BLaER1 (cell line): ENCODE data around the gene ZFP1.

Experiments
- H3K27ac ChIP-seq: shearing (Covaris generic); formaldehyde crosslinking; 2 replicates; pipeline ENCODE4 v1.8.1; 2022
- H3K27me3 ChIP-seq: shearing (Covaris generic); formaldehyde crosslinking; 2 replicates; pipeline ENCODE4 v1.8.1; 2022
- H3K36me3 ChIP-seq: shearing (Covaris generic); formaldehyde crosslinking; 2 replicates; pipeline ENCODE4 v1.8.1; 2022
- H3K4me1 ChIP-seq: shearing (Covaris generic); formaldehyde crosslinking; 2 replicates; pipeline ENCODE4 v1.8.1; 2022
- H3K4me2 ChIP-seq: shearing (Covaris generic); formaldehyde crosslinking; 2 replicates; pipeline ENCODE4 v1.8.1; 2022
- H3K4me3 ChIP-seq: shearing (Covaris generic); formaldehyde crosslinking; 2 replicates; pipeline ENCODE4 v1.8.1; 2022
- H3K9ac ChIP-seq: shearing (Covaris generic); formaldehyde crosslinking; 2 replicates; pipeline ENCODE4 v1.8.1; 2022
- H3K9me3 ChIP-seq: shearing (Covaris generic); formaldehyde crosslinking; 2 replicates; pipeline ENCODE4 v1.8.1; 2022
- H4K20me1 ChIP-seq: shearing (Covaris generic); formaldehyde crosslinking; 2 replicates; pipeline ENCODE4 v1.8.1; 2022
- Cebpa-rat ChIP-seq: shearing (Covaris generic); IDR thresholded peaks from 2 replicates; pipeline ENCODE4 v1.8.1; 2022

The ZFP1 gene

DNA sequence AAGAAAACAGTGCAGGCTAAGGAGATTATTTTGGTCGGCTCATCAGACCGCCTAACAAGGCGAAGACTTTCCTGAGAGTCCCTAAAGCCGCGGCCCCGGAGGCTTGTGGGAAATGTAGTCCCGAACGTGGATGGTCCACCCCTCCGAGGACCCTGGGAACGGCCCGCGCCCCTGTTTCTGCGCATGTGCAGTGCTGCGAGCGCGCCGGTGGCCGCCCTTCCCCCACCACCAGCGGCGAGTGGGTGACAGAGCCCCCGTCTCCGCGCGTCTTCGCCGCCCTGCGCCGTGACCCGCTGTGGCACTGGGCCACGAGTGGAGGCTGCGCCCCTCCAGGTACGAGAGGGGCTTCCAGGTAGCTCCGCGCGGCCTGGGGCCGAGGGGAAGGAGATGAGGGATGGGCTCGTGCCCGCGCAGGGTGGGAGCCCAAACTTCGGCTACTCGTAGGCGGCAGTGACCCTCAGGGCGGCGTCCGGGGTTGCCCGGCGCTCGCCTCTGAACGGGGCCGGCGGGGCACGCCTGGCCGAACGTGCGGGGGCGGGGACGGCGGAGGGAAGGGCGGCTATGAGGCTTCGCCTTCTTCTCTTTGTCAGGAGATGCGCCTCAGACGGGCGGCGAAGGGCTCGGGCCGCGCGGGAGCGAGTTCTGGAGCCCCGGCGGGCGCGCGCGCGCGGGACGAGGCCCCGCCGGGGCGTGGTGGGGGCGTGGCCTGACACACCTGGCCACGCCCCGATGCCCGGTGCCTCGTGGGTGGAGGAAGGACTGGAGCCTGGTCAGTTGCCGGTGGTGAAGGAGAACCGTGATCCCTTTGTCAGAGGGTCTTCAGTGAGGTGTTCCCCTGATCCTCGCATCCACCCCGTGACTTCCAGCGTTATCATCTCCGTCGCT is at the start of gene ZFP1:
ZFP1 (plus strand) TSS at position 214 of the 885 bp plus-strand sequence. CDS start 4,428 bp downstream, outside the sequence.
- H4K20me1 ChIP-seq, result no peaks in the 10 kb centered on the region
- peak within 1 kb of the TSS; percentile 81 for H3K4me2 ChIP-seq
- no peaks in the 10 kb centered on the region for H3K27me3 ChIP-seq
- no peak for TF ChIP-seq Cebpa-rat
- H3K4me1 ChIP-seq, result peaks cover 13% of the 10 kb centered on the region
- H3K9ac ChIP-seq, result peak within 1 kb of the TSS; percentile 96
- H3K4me3 ChIP-seq, result peak within 1 kb of the TSS; percentile 92
- peaks cover 56% of the 10 kb centered on the region for H3K9me3 ChIP-seq
- peaks cover 26% of the 10 kb centered on the region for H3K36me3 ChIP-seq
- peak within 1 kb of the TSS; percentile 96 for H3K27ac ChIP-seq

DNA sequence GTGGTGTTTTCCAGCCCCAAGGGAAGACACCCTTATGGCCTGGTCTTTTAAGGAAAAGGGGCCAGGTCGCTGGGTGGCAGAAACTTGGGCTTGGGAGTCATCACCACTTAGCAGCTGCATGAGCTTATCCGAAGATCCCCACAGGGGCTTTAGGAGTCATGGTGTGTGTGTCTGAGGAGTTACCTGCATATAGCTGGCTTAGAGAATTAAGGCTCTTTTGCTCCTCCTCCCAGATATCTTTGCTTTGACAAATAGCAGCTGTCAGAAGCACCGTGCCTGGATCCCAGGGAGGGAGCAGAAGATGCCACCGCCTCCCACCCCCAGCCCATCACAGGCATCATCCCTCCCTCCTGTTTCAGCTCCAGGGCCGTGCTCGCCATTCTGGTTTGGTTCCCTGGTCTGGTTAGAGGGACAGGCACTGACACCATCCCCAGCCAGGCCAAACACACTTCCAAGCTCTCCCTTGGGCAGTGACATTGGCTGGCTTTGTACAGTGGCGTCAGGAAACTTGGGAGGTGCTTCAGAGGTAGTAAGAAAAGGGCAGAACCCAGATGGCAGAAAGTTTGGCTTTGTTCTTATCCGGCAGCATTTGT is 49.2 kb upstream of the ZFP1 start:
- Histone ChIP-seq H3K27ac (peak overlapping the region; percentile 88), H3K4me2 (peak overlapping the region; percentile 89), H3K27me3 (no peaks in the 10 kb centered on the region), H3K36me3 (peaks cover 58% of the 10 kb centered on the region), H3K9ac (peak overlapping the region; percentile 57), H3K4me1 (peaks cover 100% of the 10 kb centered on the region), H4K20me1 (peaks cover 96% of the 10 kb centered on the region), H3K9me3 (no peaks in the 10 kb centered on the region), H3K4me3 (peak overlapping the region; percentile 41)
- TF ChIP-seq Cebpa-rat, result no peak

DNA sequence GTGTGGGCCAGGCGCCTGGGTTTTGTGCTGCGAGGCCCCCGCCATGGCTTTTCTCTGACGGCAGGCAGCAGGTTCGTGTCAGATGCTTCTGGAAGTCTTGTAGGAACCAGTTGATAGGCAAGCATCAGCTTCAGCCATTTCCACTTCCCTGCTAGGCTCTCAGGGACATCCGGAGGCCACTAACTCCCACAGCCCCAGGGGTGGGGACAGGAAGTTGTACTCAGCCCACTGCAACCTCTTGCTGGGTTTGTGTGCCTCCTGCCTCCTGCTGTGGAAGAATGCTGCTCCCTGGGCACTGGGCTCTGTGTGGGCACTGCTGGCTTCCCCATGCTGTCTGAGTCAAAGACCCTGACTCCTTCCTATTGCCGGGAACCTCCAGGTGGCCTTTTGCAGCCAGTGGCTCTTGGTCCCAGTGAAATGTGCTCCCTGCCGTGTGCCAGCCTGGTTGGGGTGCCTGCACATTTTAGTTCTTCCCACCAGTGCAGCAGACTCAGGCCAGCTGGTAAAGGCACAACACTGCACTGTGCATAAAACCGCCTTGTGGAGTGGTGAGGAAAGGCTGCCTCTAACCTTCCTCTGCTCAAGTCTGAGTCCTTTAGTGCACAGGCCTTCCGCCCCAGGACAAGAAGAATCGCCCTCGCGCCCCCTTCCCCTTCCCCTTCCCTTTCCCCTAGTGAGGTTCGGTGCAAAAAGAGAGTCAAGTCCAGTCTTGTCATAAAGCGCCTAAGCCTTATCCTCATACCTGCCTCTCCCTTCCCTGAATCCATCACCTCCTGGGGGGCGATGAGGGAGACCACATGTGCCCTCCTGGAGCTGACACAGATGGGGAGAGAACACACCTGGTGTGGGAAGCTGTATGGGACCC is 48.4 kb upstream of the ZFP1 start:
- H3K27ac ChIP-seq, result peak overlapping the region; percentile 88
- H4K20me1 ChIP-seq, result peaks cover 96% of the 10 kb centered on the region
- no peak for TF ChIP-seq Cebpa-rat
- peaks cover 100% of the 10 kb centered on the region for H3K4me1 ChIP-seq
- H3K4me2 ChIP-seq, result peak overlapping the region; percentile 89
- H3K4me3 ChIP-seq, result peak overlapping the region; percentile 41
- peaks cover 56% of the 10 kb centered on the region for H3K36me3 ChIP-seq
- H3K9me3 ChIP-seq, result no peaks in the 10 kb centered on the region
- no peaks in the 10 kb centered on the region for H3K27me3 ChIP-seq
- H3K9ac ChIP-seq, result peak overlapping the region; percentile 57

DNA sequence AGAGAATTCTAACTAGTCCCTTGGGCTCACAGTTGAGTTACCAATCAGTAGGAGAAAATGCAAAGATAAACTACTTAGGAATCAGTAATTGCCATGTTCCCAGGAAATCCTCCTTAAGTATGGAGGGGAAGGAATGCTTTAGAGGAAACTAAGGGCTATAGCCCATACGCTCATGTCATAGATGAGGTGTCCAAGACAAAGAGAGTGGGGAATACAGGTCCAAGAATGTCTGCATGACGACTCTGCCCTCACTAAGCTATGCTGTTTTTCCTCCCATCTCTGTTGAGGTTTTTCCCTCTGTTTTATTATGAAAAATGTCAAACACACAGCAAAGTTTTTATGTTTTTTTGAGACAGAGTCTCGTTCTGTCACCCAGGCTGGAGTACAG is 47.7 kb upstream of the ZFP1 start:
- peaks cover 100% of the 10 kb centered on the region for H3K4me1 ChIP-seq
- H3K36me3 ChIP-seq, result peaks cover 50% of the 10 kb centered on the region
- peak overlapping the region; percentile 89 for H3K4me2 ChIP-seq
- H4K20me1 ChIP-seq, result peaks cover 96% of the 10 kb centered on the region
- peak overlapping the region; percentile 88 for H3K27ac ChIP-seq
- H3K4me3 ChIP-seq, result no peak overlapping the region
- no peaks in the 10 kb centered on the region for H3K27me3 ChIP-seq
- TF ChIP-seq Cebpa-rat, result no peak
- H3K9me3 ChIP-seq, result no peaks in the 10 kb centered on the region
- peak overlapping the region; percentile 57; the same call in 1 of the 2 replicates for H3K9ac ChIP-seq

DNA sequence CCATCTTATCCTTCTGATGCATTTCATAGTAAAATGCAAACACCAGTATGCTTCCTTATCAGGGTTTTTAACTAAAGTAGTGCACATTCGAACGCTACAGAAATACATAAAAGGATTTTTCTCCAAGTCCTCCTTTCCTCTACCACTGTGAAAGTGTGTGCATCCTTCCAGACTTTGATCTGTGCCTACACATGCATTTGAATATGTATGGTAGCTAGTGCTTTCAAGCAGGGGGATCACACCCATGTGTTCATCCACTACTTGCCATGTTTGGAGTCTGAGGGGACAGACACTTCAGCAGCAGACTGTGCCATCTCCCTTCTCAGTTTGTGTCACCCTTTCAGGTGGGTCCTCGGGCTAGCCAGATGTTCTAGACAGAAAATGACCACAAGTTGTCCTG is 46.7 kb upstream of the ZFP1 start:
- Histone ChIP-seq H3K4me1 (peaks cover 100% of the 10 kb centered on the region), H3K27ac (no peak overlapping the region), H3K4me2 (peak overlapping the region; percentile 89), H3K9ac (no peak overlapping the region), H3K27me3 (no peaks in the 10 kb centered on the region), H3K36me3 (peaks cover 46% of the 10 kb centered on the region), H4K20me1 (peaks cover 95% of the 10 kb centered on the region), H3K4me3 (no peak overlapping the region), H3K9me3 (no peaks in the 10 kb centered on the region)
- TF ChIP-seq Cebpa-rat, result no peak

DNA sequence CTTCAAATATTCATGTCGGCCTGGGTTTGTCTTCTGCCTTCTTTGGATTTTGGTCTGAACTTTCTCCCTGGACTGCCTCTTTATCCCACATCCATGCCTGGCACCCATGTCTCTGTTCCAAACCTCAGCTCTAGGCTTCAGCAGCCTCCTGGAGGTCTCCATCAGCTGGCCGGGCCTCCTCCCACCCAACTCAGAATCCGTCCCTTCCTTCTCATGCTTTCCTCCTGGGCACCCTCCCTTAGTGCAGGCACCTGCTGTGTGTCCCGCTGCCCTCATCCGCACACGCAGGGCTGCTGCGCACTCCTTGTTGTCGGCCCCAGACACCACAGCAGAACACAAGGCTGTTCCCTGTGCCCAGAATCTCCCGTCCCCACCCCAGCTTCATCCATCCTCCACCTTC is 45.7 kb upstream of the ZFP1 start:
- H3K4me2 ChIP-seq, result peak overlapping the region; percentile 89
- no peak overlapping the region for H3K27ac ChIP-seq
- no peaks in the 10 kb centered on the region for H3K27me3 ChIP-seq
- H3K9ac ChIP-seq, result 0 out of 2 replicates have a peak overlapping the region, but pooled peaks have one; percentile 23
- H3K4me3 ChIP-seq, result no peak overlapping the region
- H4K20me1 ChIP-seq, result peaks cover 89% of the 10 kb centered on the region
- TF ChIP-seq Cebpa-rat, result no peak
- peaks cover 100% of the 10 kb centered on the region for H3K4me1 ChIP-seq
- H3K9me3 ChIP-seq, result no peaks in the 10 kb centered on the region
- peaks cover 41% of the 10 kb centered on the region for H3K36me3 ChIP-seq

DNA sequence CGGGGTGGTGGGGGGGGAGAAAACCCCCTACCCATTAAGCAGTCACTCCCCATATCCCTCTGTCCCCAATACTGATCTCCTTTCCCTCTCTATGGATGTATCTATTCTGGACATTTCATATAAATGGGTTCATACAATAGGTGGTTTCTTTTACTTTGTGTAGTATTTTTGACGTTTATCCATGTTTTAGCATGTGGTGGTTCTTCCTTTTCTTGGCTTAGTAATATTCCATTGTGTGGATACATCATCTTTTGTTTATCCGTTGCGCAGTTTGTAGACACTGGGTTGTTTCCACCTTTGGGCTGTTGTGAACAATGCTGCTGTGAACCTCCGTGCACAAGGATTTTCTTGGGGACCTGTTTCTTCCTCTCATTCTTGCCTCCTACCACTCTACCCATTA is 44.3 kb upstream of the ZFP1 start:
- Histone ChIP-seq H3K27ac (peak overlapping the region; percentile 89; the same call in 1 of the 2 replicates), H3K27me3 (no peaks in the 10 kb centered on the region), H3K4me2 (peak overlapping the region; percentile 90), H3K9ac (no peak overlapping the region), H3K9me3 (no peaks in the 10 kb centered on the region), H3K4me3 (no peak overlapping the region), H3K4me1 (peaks cover 100% of the 10 kb centered on the region), H3K36me3 (peaks cover 41% of the 10 kb centered on the region), H4K20me1 (peaks cover 75% of the 10 kb centered on the region)
- no peak for TF ChIP-seq Cebpa-rat

DNA sequence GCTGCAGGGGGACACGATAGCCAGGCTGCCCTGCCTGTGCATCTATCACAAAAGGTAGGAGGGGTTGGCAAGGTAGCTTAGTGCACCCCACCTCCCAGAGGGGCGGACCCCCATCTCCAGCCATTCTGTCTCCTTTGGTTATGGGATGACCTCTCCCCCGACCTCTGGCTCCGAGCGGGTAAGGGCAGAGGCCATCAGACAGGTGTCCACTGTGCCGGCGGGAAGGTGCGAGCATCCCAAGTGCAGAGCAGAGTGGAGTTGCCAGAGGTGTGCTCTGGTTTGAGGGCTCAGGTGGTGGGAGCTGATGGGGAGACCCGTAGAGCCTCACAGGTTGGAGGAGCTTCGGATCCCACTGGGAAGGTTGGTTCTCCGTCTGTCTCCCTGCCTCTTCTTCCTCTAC is 43.5 kb upstream of the ZFP1 start:
- no peaks in the 10 kb centered on the region for H3K9me3 ChIP-seq
- H3K27ac ChIP-seq, result peak overlapping the region; percentile 89
- H3K27me3 ChIP-seq, result no peaks in the 10 kb centered on the region
- peak overlapping the region; percentile 82 for H3K9ac ChIP-seq
- TF ChIP-seq Cebpa-rat, result no peak
- H3K36me3 ChIP-seq, result peaks cover 41% of the 10 kb centered on the region
- peaks cover 67% of the 10 kb centered on the region for H4K20me1 ChIP-seq
- H3K4me3 ChIP-seq, result peak overlapping the region; percentile 48
- H3K4me2 ChIP-seq, result peak overlapping the region; percentile 90
- H3K4me1 ChIP-seq, result peaks cover 100% of the 10 kb centered on the region

DNA sequence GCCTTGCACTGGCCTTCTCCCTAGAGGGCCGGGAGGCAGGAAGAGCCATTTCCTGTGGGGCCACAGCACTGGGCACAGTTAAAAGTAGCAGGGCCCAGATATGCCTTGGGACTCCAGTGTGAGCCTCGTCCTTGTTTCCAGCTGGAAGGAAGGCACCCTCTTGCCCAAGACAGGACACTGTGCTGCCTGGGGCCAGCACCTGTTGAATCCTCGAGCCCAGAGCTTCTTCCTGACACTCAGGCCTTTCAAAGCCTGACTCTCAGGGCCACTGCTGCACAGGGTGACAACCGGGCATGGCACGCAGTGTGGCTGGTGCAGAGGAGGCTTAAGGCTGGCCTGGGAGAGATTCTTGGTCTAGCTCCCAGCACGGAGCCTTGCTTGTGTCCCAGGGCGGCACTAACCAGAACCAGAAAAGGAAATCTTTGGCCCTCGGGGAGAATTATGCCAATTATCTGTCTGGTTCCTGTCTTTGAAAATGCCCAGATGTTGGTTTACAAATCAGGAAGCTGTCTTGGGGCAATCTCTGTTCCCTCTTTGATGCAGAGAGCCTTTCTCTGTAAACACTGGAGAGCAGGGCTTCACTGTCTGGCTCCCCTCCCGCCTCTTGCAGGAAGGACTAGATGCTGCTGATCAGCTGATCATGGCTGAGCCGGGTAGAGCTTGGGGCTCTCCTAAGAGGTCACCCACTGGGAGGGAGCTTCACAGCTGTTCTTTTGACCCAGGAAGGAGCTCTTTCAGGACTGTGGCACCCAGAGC is 42.8 kb upstream of the ZFP1 start:
- no peak for TF ChIP-seq Cebpa-rat
- peak overlapping the region; percentile 90 for H3K4me2 ChIP-seq
- no peaks in the 10 kb centered on the region for H3K27me3 ChIP-seq
- peaks cover 67% of the 10 kb centered on the region for H4K20me1 ChIP-seq
- no peaks in the 10 kb centered on the region for H3K9me3 ChIP-seq
- H3K4me3 ChIP-seq, result peak overlapping the region; percentile 48
- H3K36me3 ChIP-seq, result peaks cover 41% of the 10 kb centered on the region
- peak overlapping the region; percentile 82 for H3K9ac ChIP-seq
- peak overlapping the region; percentile 89 for H3K27ac ChIP-seq
- peaks cover 100% of the 10 kb centered on the region for H3K4me1 ChIP-seq
